ENCODE data around the gene PROS1. TPM values are rescaled to one million over a fixed set of nuclear protein-coding genes. Genes with fewer than 3 reads are reported as not detected.
A peak's percentile ranks its signal among the peaks of the same experiment; 100 is the strongest.

Gene PROS1
- total RNA-seq, 2 experiments from 2014 or later: 0.21 TPM; not detected in 1

DNA sequence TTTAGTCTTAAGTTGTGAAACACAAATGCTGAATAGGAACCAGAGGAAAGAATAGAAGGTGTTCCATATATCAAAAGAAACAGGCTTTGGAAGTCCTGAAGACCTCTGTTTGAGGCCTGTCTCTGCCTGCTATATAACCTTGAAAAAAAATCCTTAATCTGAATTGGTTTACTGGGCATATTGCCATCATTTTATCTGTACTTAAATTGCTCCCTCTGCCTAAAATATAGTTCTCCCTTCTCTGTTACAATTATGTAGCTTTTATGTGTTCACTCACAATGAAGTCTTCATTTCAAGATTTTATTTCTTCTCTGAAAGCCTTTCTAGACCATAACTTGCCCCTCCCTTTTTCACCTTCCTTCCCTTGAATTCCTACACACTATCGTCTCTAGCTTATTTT is 27.5 kb upstream of the PROS1 start:
- ATAC-seq (no peak), DNase-seq (no peak)
- H3K27me3 Mint-ChIP-seq (ENCODE audit: low read depth): no peaks in the 10 kb centered on the region
- H3K4me3 Mint-ChIP-seq: no peak overlapping the region
- H3K9me3 Mint-ChIP-seq (ENCODE audit: insufficient read depth): no peaks in the 10 kb centered on the region
- ChIA-PET CTCF (interaction anchor here (0.7 to 1.2 kb wide), 4 partner anchors 12 to 68 kb away, joined by 3 read pairs; partner anchors contain the start of genes DHFR2 and NSUN3), POLR2A (no interaction called here)
- no peak overlapping the region for H3K27ac Mint-ChIP-seq
- no peaks in the 10 kb centered on the region for H3K36me3 Mint-ChIP-seq (ENCODE audit: low read depth)
- peaks cover 1% of the 10 kb centered on the region for H3K4me1 Mint-ChIP-seq (ENCODE audit: low read depth)

DNA sequence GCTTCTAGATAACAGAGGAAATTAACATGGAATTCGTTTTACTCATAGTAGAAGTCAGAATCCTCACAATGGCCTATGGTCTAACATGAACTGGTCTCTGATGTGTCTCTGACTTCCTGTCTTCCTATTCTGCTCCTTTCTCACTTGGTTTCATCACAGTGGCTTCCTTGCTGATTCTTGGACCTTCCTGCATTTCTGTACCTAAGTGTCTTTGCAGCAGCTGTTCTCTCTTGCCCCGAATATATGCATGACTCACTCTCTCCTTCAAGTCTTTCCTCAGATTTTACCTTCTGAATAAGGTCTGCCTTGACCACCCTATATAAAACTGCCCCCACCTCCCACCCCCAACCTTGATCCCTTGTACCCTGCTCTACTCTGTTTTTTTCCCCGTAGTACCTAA is 20.4 kb upstream of the PROS1 start:
- Mint-ChIP-seq H3K36me3 (ENCODE audit: low read depth) (no peaks in the 10 kb centered on the region), H3K27ac (no peak overlapping the region), H3K4me1 (ENCODE audit: low read depth) (peaks cover 5% of the 10 kb centered on the region), H3K4me3 (no peak overlapping the region), H3K27me3 (ENCODE audit: low read depth) (no peaks in the 10 kb centered on the region), H3K9me3 (ENCODE audit: insufficient read depth) (no peaks in the 10 kb centered on the region)
- POLR2A ChIA-PET: no interaction called here
- no peak for DNase-seq
- CTCF ChIA-PET: no interaction called here
- no peak for ATAC-seq

DNA sequence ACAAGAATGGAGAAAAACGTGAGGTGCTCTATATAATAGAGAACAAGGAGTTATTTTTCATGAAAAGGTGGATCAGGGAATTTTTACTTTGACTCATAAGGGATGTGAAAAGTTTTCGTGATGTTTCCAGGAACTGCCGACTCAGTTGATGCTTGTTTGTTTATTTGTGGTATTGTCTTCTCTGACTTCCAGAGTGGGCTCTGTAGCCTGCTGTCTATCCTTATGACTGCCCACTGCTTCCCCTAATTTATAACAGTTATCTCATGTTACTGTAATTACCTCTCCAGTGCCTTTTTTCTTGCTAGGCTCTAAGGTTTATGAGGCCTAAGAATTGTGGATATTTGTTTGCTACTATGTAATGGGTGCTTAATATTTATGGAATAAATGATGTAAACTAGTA is 18.5 kb upstream of the PROS1 start:
- ATAC-seq: no peak
- Mint-ChIP-seq H3K27ac (no peak overlapping the region), H3K4me1 (ENCODE audit: low read depth) (peaks cover 5% of the 10 kb centered on the region), H3K9me3 (ENCODE audit: insufficient read depth) (no peaks in the 10 kb centered on the region), H3K4me3 (no peak overlapping the region), H3K27me3 (ENCODE audit: low read depth) (no peaks in the 10 kb centered on the region), H3K36me3 (ENCODE audit: low read depth) (no peaks in the 10 kb centered on the region)
- DNase-seq: no peak
- ChIA-PET CTCF (no interaction called here), POLR2A (no interaction called here)

DNA sequence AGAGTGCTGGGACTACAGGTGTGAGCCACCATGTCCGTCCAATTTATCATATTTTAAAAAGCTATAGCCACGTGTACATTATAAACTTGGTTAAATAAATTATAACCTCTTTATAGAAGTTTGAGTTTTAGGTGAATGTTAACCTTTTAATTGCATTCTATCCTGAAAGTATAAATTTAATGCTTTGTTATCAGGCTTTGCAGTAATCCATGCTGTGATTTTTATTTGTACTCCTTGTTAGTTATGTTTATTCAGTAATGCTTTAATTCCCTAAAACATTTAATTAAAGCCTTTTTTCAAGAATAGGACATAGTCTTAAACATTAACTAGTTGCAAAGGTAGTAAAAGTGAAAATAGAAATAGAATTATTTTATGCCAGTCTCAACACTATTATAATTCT is 17.9 kb upstream of the PROS1 start:
- POLR2A ChIA-PET: no interaction called here
- CTCF ChIA-PET: no interaction called here
- no peaks in the 10 kb centered on the region for H3K9me3 Mint-ChIP-seq (ENCODE audit: insufficient read depth)
- peaks cover 5% of the 10 kb centered on the region for H3K4me1 Mint-ChIP-seq (ENCODE audit: low read depth)
- H3K4me3 Mint-ChIP-seq: no peak overlapping the region
- ATAC-seq (no peak), DNase-seq (no peak)
- H3K36me3 Mint-ChIP-seq (ENCODE audit: low read depth): no peaks in the 10 kb centered on the region
- no peaks in the 10 kb centered on the region for H3K27me3 Mint-ChIP-seq (ENCODE audit: low read depth)
- H3K27ac Mint-ChIP-seq: no peak overlapping the region

- Mint-ChIP-seq H3K36me3 (ENCODE audit: low read depth) (no peaks in the 10 kb centered on the region), H3K4me1 (ENCODE audit: low read depth) (peaks cover 5% of the 10 kb centered on the region), H3K27me3 (ENCODE audit: low read depth) (no peaks in the 10 kb centered on the region), H3K9me3 (ENCODE audit: insufficient read depth) (no peaks in the 10 kb centered on the region), H3K4me3 (no peak overlapping the region), H3K27ac (no peak overlapping the region)
- no peak for DNase-seq
- CTCF ChIA-PET: interaction anchor here (1.4 kb wide), 1 partner anchor 80 kb away, joined by 3 read pairs; no protein-coding TSS in a partner anchor
- POLR2A ChIA-PET: interaction anchor here (0.7 to 1.1 kb wide), 2 partner anchors 9 to 73 kb away, joined by 3 read pairs; no protein-coding TSS in a partner anchor
- no peak for ATAC-seq
Measured at GRCh38 chr3:93989241-93989640, 15.5 kb upstream of the PROS1 start.

GRCh38 chr3:93988764-93989163 is 15.1 kb upstream of the PROS1 start:
- no peak for DNase-seq
- POLR2A ChIA-PET: interaction anchor here (1.1 kb wide), 1 partner anchor 73 kb away, joined by 3 read pairs; no protein-coding TSS in a partner anchor
- CTCF ChIA-PET: interaction anchor here (1.4 kb wide), 1 partner anchor 81 kb away, joined by 3 read pairs; no protein-coding TSS in a partner anchor
- no peak overlapping the region for H3K27ac Mint-ChIP-seq
- no peaks in the 10 kb centered on the region for H3K36me3 Mint-ChIP-seq (ENCODE audit: low read depth)
- no peak overlapping the region for H3K4me3 Mint-ChIP-seq
- H3K4me1 Mint-ChIP-seq (ENCODE audit: low read depth): peaks cover under 1% of the 10 kb centered on the region
- H3K27me3 Mint-ChIP-seq (ENCODE audit: low read depth): no peaks in the 10 kb centered on the region
- ATAC-seq: no peak
- no peaks in the 10 kb centered on the region for H3K9me3 Mint-ChIP-seq (ENCODE audit: insufficient read depth)

DNA sequence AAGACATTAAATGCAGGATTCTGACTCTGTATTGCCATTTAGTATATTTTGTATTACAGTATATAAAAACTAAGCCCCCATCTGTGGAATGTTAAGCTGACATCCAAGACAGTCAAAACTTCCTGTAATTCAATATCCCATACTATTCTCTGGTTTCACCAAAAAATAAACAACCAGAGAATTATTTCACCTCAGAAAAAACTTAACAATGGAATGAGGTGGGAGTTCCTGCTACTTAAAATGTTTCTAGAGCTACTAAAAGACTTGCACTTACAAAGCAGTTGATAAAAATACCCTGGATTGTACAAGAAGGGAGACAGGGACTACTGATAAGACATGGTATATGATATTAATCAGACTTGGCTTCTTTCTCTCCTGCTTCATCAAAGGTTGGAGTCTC is 14.6 kb upstream of the PROS1 start:
- no peak for DNase-seq
- no peak overlapping the region for H3K4me3 Mint-ChIP-seq
- ChIA-PET CTCF (interaction anchor here (1.4 kb wide), 1 partner anchor 81 kb away, joined by 3 read pairs; no protein-coding TSS in a partner anchor), POLR2A (no interaction called here)
- ATAC-seq: no peak
- no peak overlapping the region for H3K27ac Mint-ChIP-seq
- H3K27me3 Mint-ChIP-seq (ENCODE audit: low read depth): no peaks in the 10 kb centered on the region
- H3K9me3 Mint-ChIP-seq (ENCODE audit: insufficient read depth): no peaks in the 10 kb centered on the region
- H3K36me3 Mint-ChIP-seq (ENCODE audit: low read depth): no peaks in the 10 kb centered on the region
- H3K4me1 Mint-ChIP-seq (ENCODE audit: low read depth): no peaks in the 10 kb centered on the region

DNA sequence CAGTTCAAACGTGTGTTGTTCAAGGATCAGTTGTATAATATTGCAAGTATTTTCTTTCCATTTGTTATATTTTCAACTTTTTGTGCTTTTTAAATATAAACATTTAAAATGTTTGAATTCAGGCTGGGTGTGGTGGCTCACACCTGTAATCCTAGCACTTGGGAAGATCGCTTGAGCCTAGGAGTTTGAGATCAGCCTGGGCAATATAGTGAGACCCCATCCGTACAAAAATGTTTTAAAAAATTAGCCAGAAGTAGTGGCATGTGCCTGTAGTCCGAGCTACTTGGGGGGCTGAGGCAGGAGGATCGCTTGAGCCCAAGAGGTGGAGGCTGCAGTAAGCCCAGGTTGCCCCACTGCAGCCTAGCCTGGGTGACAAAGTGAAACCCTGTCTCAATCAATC is 10.9 kb upstream of the PROS1 start:
- CTCF ChIA-PET: interaction anchor here (1.5 kb wide), 1 partner anchor 11 kb away, joined by 5 read pairs; the partner anchor contains the start of gene PROS1
- POLR2A ChIA-PET: no interaction called here

GRCh38 chr3:93983408-93983807 is 9.7 kb upstream of the PROS1 start:
- ATAC-seq (no peak), DNase-seq (no peak)
- POLR2A ChIA-PET: no interaction called here
- Mint-ChIP-seq H3K36me3 (ENCODE audit: low read depth) (no peaks in the 10 kb centered on the region), H3K27me3 (ENCODE audit: low read depth) (no peaks in the 10 kb centered on the region), H3K4me3 (no peak overlapping the region), H3K27ac (no peak overlapping the region), H3K4me1 (ENCODE audit: low read depth) (peaks cover 21% of the 10 kb centered on the region), H3K9me3 (ENCODE audit: insufficient read depth) (no peaks in the 10 kb centered on the region)
- CTCF ChIA-PET: no interaction called here

More for the DNA sequence above, 10.9 kb upstream of the PROS1 start:
- Mint-ChIP-seq H3K4me1 (ENCODE audit: low read depth) (peaks cover 17% of the 10 kb centered on the region), H3K36me3 (ENCODE audit: low read depth) (no peaks in the 10 kb centered on the region), H3K9me3 (ENCODE audit: insufficient read depth) (no peaks in the 10 kb centered on the region), H3K27me3 (ENCODE audit: low read depth) (no peaks in the 10 kb centered on the region), H3K4me3 (no peak overlapping the region), H3K27ac (no peak overlapping the region)
- ATAC-seq (no peak), DNase-seq (no peak)

DNA sequence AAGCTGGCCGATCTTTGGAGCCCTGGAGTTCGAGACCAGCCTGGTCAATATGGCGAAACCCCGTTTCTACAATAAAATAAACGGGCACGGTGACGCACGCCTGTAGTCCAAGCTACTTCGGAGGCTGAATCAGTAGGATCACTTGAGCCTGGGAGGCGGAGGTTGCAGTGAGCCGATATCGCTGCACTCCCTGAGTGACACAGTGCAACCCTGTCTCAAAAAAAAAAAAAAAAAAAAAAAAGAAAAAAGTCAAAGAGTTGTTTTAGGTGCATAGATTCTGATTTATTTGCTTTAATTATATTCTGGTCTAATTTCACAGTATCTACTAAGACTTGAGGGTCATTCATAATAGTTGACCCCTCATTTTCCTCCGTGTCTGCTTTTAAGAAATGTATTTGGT is 8.0 kb upstream of the PROS1 start:
- ChIA-PET POLR2A (no interaction called here), CTCF (interaction anchor here (1.0 kb wide), 1 partner anchor 110 kb away, joined by 3 read pairs; no protein-coding TSS in a partner anchor)
- Mint-ChIP-seq H3K36me3 (ENCODE audit: low read depth) (no peaks in the 10 kb centered on the region), H3K27ac (no peak overlapping the region), H3K27me3 (ENCODE audit: low read depth) (peaks cover 2% of the 10 kb centered on the region), H3K4me1 (ENCODE audit: low read depth) (peaks cover 24% of the 10 kb centered on the region), H3K9me3 (ENCODE audit: insufficient read depth) (no peaks in the 10 kb centered on the region), H3K4me3 (no peak overlapping the region)
- ATAC-seq (no peak), DNase-seq (no peak)

- CTCF ChIA-PET: interaction anchor here (1.0 to 1.3 kb wide), 2 partner anchors 23 to 36 kb away, joined by 3 read pairs; no protein-coding TSS in a partner anchor
Measured at GRCh38 chr3:93979850-93980676, 6.4 kb upstream of the PROS1 start, which contains the start of gene ARL13B. ARL13B (plus strand) TSS chr3:93980155; CDS start chr3:93980424, 269 bp downstream.

DNA sequence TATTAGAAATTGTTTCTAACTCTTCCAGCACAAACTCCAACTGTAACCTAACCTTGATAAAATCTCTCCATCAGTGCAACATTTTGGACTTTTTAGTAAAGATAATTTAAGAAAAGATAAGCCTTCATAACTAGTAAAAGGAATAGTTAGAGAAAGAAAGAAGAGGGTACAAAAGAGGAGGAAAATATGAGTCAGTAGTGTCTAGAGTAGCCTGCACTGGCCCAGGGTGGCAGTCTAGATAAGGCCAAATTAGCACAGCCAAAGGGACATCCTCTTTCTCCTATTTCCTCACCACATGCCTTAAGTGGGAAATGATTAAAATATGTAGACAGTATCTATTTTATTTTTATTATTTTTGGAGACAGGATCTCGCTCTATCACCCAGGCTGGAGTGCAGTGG is 3.7 kb downstream of the PROS1 start:
- CTCF ChIA-PET: no interaction called here
- peaks cover 9% of the 10 kb centered on the region for H3K27me3 Mint-ChIP-seq (ENCODE audit: low read depth)
- no peaks in the 10 kb centered on the region for H3K9me3 Mint-ChIP-seq (ENCODE audit: insufficient read depth)
- POLR2A ChIA-PET: no interaction called here
- peaks cover 10% of the 10 kb centered on the region for H3K4me1 Mint-ChIP-seq (ENCODE audit: low read depth)
- DNase-seq: no peak
- ATAC-seq: no peak
- H3K36me3 Mint-ChIP-seq (ENCODE audit: low read depth): no peaks in the 10 kb centered on the region
- H3K27ac Mint-ChIP-seq: no peak overlapping the region
- H3K4me3 Mint-ChIP-seq: no peak overlapping the region

More at GRCh38 chr3:93979850-93980676, 6.4 kb upstream of the PROS1 start, which contains the start of gene ARL13B:
- H3K9me3 Mint-ChIP-seq (ENCODE audit: insufficient read depth): no peaks in the 10 kb centered on the region
- POLR2A ChIA-PET: interaction anchor here (0.6 to 1.4 kb wide), 3 partner anchors 9 to 83 kb away, joined by 3 read pairs; partner anchors contain the start of genes DHFR2 and NSUN3
- peaks cover 2% of the 10 kb centered on the region for H3K27me3 Mint-ChIP-seq (ENCODE audit: low read depth)
- peak; percentile 100 for ATAC-seq
- H3K4me1 Mint-ChIP-seq (ENCODE audit: low read depth): peaks cover 24% of the 10 kb centered on the region
- peak within 1 kb of the TSS; percentile 41 for H3K27ac Mint-ChIP-seq
- H3K36me3 Mint-ChIP-seq (ENCODE audit: low read depth): no peaks in the 10 kb centered on the region
- H3K4me3 Mint-ChIP-seq: peak within 1 kb of the TSS; percentile 83
- DNase-seq: peak; percentile 97

Data from activated CD8-positive, alpha-beta T cell treated with anti-CD3 and anti-CD28 coated beads, Interleukin-2, amount 10 ng/mL, durations not matched to agents 7 days and 5 days (primary cell).